ENCODE results near the gene TLK1.

GRCh38 chr2:170969872-170970496 is 190.7 kb downstream of the TLK1 start:
- TF ChIP-seq, protein P1, sequence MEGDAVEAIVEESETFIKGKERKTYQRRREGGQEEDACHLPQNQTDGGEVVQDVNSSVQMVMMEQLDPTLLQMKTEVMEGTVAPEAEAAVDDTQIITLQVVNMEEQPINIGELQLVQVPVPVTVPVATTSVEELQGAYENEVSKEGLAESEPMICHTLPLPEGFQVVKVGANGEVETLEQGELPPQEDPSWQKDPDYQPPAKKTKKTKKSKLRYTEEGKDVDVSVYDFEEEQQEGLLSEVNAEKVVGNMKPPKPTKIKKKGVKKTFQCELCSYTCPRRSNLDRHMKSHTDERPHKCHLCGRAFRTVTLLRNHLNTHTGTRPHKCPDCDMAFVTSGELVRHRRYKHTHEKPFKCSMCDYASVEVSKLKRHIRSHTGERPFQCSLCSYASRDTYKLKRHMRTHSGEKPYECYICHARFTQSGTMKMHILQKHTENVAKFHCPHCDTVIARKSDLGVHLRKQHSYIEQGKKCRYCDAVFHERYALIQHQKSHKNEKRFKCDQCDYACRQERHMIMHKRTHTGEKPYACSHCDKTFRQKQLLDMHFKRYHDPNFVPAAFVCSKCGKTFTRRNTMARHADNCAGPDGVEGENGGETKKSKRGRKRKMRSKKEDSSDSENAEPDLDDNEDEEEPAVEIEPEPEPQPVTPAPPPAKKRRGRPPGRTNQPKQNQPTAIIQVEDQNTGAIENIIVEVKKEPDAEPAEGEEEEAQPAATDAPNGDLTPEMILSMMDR (conservative IDR thresholded peaks at IDR 0.05; ENCODE audit: low read depth, low read length) = no peak
- TF ChIP-seq EZH2phosphoT487 (IDR thresholded peaks at IDR 0.05; ENCODE audit: borderline replicate concordance, low read length) = no peak
